NCI-H2107 treated with DMSO at 0.1 percent for 48 hours (cell line): ENCODE data around the gene ARSJ.
"Not testable (repeated sequence)": the region's sequence is repeated elsewhere in the genome, so short reads cannot be mapped to it uniquely, and the experiment has no call there.

Experiments
- DNase-seq: peaks from one replicate; lab custom pipeline; 2025; ENCODE audit not compliant: unreplicated experiment; lab: John Stamatoyannopoulos, UW

ARSJ gene

GRCh38 chr4:113958766-113959538, 20.5 kb downstream of the ARSJ start:
- no peak for DNase-seq

- no peak for DNase-seq
Measured at GRCh38 chr4:113957956-113958355, 21.5 kb downstream of the ARSJ start.

- DNase-seq, result no peak
Measured at GRCh38 chr4:113955948-113956347, 23.5 kb downstream of the ARSJ start.

GRCh38 chr4:113955411-113955810, 24.0 kb downstream of the ARSJ start:
- DNase-seq, result no peak

- DNase-seq, result no peak
Measured at GRCh38 chr4:113953888-113954287, 25.6 kb downstream of the ARSJ start.

- no peak for DNase-seq
Measured at GRCh38 chr4:113952452-113953029, 26.9 kb downstream of the ARSJ start.

- no peak for DNase-seq
Measured at GRCh38 chr4:113951263-113951662, 28.2 kb downstream of the ARSJ start.

- DNase-seq, result no peak
Measured at GRCh38 chr4:113950207-113950606, 29.2 kb downstream of the ARSJ start.

- DNase-seq, result no peak
Measured at GRCh38 chr4:113947484-113947883, 32.0 kb downstream of the ARSJ start.

GRCh38 chr4:113945906-113946305, 33.5 kb downstream of the ARSJ start:
- DNase-seq, result no peak

GRCh38 chr4:113943863-113944262, 35.6 kb downstream of the ARSJ start:
- no peak for DNase-seq

- no peak for DNase-seq
Measured at GRCh38 chr4:113943085-113943484, 36.4 kb downstream of the ARSJ start.

- DNase-seq, result no peak
Measured at GRCh38 chr4:113941836-113942235, 37.6 kb downstream of the ARSJ start.

- not testable (repeated sequence) for DNase-seq
Measured at GRCh38 chr4:113940103-113940502, 39.3 kb downstream of the ARSJ start.

- DNase-seq, result no peak
Measured at GRCh38 chr4:113935190-113935589, 44.3 kb downstream of the ARSJ start.

- DNase-seq, result not testable (repeated sequence)
Measured at GRCh38 chr4:113924706-113925105, 54.7 kb downstream of the ARSJ start.

- DNase-seq, result no peak
Measured at GRCh38 chr4:113921089-113921794, 58.2 kb downstream of the ARSJ start.

GRCh38 chr4:113919611-113920010, 59.8 kb downstream of the ARSJ start:
- DNase-seq, result no peak

- DNase-seq, result no peak
Measured at GRCh38 chr4:113919145-113919544, 60.3 kb downstream of the ARSJ start.

GRCh38 chr4:113908829-113909228, 70.6 kb downstream of the ARSJ start:
- DNase-seq, result no peak

- DNase-seq, result no peak
Measured at GRCh38 chr4:113907559-113907958, 71.9 kb downstream of the ARSJ start.

- no peak for DNase-seq
Measured at GRCh38 chr4:113905301-113905700, 74.1 kb downstream of the ARSJ start.
